Suprapubic skin (tissue), 3 donors: Measurements from ENCODE around the gene PRKAR2A.

Experiments
- CTCF ChIP-seq, 2 donors: fragments of 200-600 bp in 1 of 2; fragments of 450-650 bp in 1 of 2; sonication (generic) in 1 of 2; IDR thresholded peaks; one replicate each; pipeline ENCODE4 v1.5.1; 2016 to 2019; ENCODE audit warnings: antibody characterized with exemption in 2 of 2, mild to moderate bottlenecking in 1 of 2, moderate library complexity in 1 of 2
- POLR2A ChIP-seq, 2 donors: fragments of 450-650 bp; IDR thresholded peaks; one replicate each; pipeline ENCODE4 v1.6.1; 2017; ENCODE audit warnings: antibody characterized with exemption in 2 of 2, mild to moderate bottlenecking in 2 of 2, moderate library complexity in 2 of 2

GRCh38 chr3:48696601-48697000 lies 151.1 kb downstream of the PRKAR2A start:
- no peak for TF ChIP-seq POLR2A (IDR thresholded peaks at IDR 0.05)
- no peak for TF ChIP-seq CTCF (IDR thresholded peaks at IDR 0.05)
